Measurements from ENCODE around the gene RNU7-1.

The RNU7-1 gene

GRCh38 chr12:6937481-6938352, 5.9 kb upstream of the RNU7-1 start:
- DNase-seq (ENCODE audit: low read depth in 2 of 2): peak; percentile 90 to 91

- no peak for DNase-seq (ENCODE audit: low read depth in 2 of 2)
These were observed 5.0 kb upstream of the RNU7-1 start for GRCh38 chr12:6938353-6939190.

- DNase-seq (ENCODE audit: low read depth in 2 of 2): no peak
These were observed 4.5 kb upstream of the RNU7-1 start for GRCh38 chr12:6939191-6939540.

GRCh38 chr12:6941267-6941666, 2.3 kb upstream of the RNU7-1 start:
- no peak for DNase-seq (ENCODE audit: low read depth in 2 of 2)

- no peak for DNase-seq (ENCODE audit: low read depth in 2 of 2)
These were observed 1.8 kb upstream of the RNU7-1 start for GRCh38 chr12:6941782-6942181.

GRCh38 chr12:6942331-6942665, 1.3 kb upstream of the RNU7-1 start:
- DNase-seq (ENCODE audit: low read depth in 2 of 2): no peak

- DNase-seq (ENCODE audit: low read depth in 2 of 2): peak; percentile 57 to 69
These were observed 261 bp upstream of the RNU7-1 start for GRCh38 chr12:6943389-6943721.

GRCh38 chr12:6944381-6945186, 968 bp downstream of the RNU7-1 start:
- peak; percentile 74 to 84 for DNase-seq (ENCODE audit: low read depth in 2 of 2)

GRCh38 chr12:6945613-6946012, 2.0 kb downstream of the RNU7-1 start:
- DNase-seq (ENCODE audit: low read depth in 2 of 2): no peak

GRCh38 chr12:6946033-6946919, 2.7 kb downstream of the RNU7-1 start:
- DNase-seq (ENCODE audit: low read depth in 2 of 2): peak in 1 of 2 donors; percentile 60

- DNase-seq (ENCODE audit: low read depth in 2 of 2): no peak
These were observed 3.3 kb downstream of the RNU7-1 start for GRCh38 chr12:6946920-6947374.

GRCh38 chr12:6947615-6948014, 4.0 kb downstream of the RNU7-1 start:
- DNase-seq (ENCODE audit: low read depth in 2 of 2): no peak

GRCh38 chr12:6948873-6949594, 5.4 kb downstream of the RNU7-1 start:
- DNase-seq (ENCODE audit: low read depth in 2 of 2): no peak

- no peak for DNase-seq (ENCODE audit: low read depth in 2 of 2)
These were observed 6.8 kb downstream of the RNU7-1 start for GRCh38 chr12:6950401-6950801.

- DNase-seq (ENCODE audit: low read depth in 2 of 2): no peak
These were observed 7.4 kb downstream of the RNU7-1 start, which contains the start of gene PTPN6 for GRCh38 chr12:6950811-6951540. TSS of gene PTPN6 (plus strand) at chr12:6951356. CDS start at chr12:6951513, 157 bp downstream.

GRCh38 chr12:6951551-6952120, 8.0 kb downstream of the RNU7-1 start:
- DNase-seq (ENCODE audit: low read depth in 2 of 2): no peak

- DNase-seq (ENCODE audit: low read depth in 2 of 2): no peak
These were observed 8.7 kb downstream of the RNU7-1 start for GRCh38 chr12:6952121-6952862.

GRCh38 chr12:6952863-6953441, 9.3 kb downstream of the RNU7-1 start:
- no peak for DNase-seq (ENCODE audit: low read depth in 2 of 2)
